ENCODE measurements around the gene FAIM. TPM values are rescaled to one million over a fixed set of nuclear protein-coding genes. Genes with fewer than 3 reads are reported as not detected.
"Not testable (repeated sequence)": the region's sequence is repeated elsewhere in the genome, so short reads cannot be mapped to it uniquely, and the experiment has no call there.

The FAIM gene
- polyA plus RNA-seq, 3 donors: 35.8 to 43.4 (median 37.2) TPM

DNA sequence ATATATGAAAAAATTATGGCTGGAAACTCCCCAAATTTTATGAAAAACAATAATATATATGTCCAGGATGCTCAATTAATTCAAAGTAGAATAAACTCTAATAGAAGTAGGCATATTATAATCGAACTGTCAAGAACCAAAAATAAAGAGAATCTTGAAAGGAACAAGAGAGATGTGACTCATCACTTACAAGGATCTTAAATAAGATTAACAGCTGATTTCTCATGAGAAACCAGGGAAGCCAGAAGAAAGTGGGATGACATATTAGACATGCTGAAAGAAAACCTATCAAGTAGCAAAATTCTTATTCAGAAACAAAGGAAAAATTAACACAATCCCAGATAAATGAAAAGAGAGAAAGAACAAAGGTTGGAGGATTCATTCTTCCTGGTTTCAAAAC is 66.8 kb downstream of the FAIM start:
- DNase-seq (ENCODE audit: low read depth in 3 of 3, low spot score in 2 of 3): no peak

DNA sequence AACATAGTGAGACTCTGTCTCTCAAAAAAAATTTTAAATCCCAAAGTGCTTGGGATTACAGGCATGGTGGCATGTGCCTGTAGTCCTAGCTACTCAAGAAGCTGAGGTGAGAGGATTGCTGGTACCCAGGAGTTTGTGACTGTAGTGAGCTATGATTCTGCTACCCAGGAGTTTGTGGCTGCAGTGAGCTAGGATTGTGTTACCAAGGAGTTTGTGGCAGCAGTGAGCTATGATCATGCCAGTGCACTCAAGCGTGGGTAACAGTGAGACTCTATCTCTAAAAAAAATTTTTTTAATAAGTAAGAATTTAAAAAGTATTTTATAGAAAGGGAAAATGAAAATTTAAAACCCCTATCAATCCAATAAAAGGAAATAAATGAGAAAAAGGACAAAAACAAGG is 69.5 kb downstream of the FAIM start:
- no peak for DNase-seq (ENCODE audit: low read depth in 3 of 3, low spot score in 2 of 3)

GRCh38 chr3:138678874-138679392 is 70.4 kb downstream of the FAIM start:
- no peak for DNase-seq (ENCODE audit: low read depth in 3 of 3, low spot score in 2 of 3)

GRCh38 chr3:138680974-138681373 is 72.4 kb downstream of the FAIM start:
- not testable (repeated sequence) for DNase-seq (ENCODE audit: low read depth in 3 of 3, low spot score in 2 of 3)

DNA sequence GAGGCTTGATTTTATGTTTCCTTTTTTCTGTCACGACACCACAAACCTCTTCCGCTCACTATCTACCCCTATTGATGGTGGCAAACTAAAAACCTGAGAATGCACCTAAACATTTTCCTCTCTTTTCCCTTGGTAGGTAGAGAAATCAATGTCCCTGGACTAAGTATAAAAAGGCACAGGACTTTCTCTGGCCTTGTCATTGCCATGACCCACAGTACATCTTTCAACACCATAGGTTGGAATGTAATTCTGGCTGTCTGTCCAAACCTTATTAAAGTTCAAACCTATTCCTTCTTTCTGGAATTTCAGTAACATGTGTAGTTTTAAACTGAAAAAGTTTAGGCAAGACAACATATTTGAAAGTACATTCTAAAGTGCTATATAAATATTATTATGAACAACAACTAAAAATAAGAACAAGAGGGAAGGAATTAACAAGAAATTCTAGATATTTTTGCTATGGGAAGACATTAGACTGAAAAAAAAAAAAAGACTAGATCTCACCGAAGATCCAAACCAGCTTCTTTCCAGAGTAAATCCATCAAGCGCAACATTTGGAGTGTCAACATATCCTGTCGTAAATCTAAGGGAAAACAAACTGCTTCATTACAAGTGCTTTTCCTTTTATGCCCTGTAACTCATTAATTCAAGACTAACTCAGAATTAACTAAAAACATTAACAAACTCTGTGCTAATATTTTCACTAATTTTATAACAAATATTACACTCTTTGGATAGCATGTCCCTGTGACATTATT is 73.1 kb downstream of the FAIM start:
- DNase-seq (ENCODE audit: low read depth in 3 of 3, low spot score in 2 of 3): peak in 1 of 3 donors; percentile 9

- DNase-seq (ENCODE audit: low read depth in 3 of 3, low spot score in 2 of 3): no peak
Measured at GRCh38 chr3:138682648-138683047, 74.1 kb downstream of the FAIM start.

Other genes starting within 250 kb of the FAIM start
- gene ESYT3, start 174.2 kb upstream of the FAIM start, polyA plus RNA-seq (ENCODE audit: insufficient read length in 3 of 3): 1 to 10 TPM; 1.1 to 1.4 (median 1.2) TPM
- gene CEP70, start 14.5 kb upstream of the FAIM start, polyA plus RNA-seq (ENCODE audit: insufficient read length in 3 of 3): 10 to 100 TPM; 36.4 to 43.6 (median 39.4) TPM
- 10 to 100 TPM; 32.0 to 33.1 (median 32.5) TPM for gene PIK3CB, start 226.2 kb downstream of the FAIM start, polyA plus RNA-seq (ENCODE audit: insufficient read length in 3 of 3)

Data from right renal cortex interstitium (tissue), 3 donors.